Skin of body (tissue), 2 donors: ENCODE measurements around the gene CCDC13. TPM values are rescaled to one million over a fixed set of nuclear protein-coding genes. Genes with fewer than 3 reads are reported as not detected.
A peak's percentile ranks its signal among the peaks of the same experiment; 100 is the strongest.

Source experiments
- DNase-seq: peaks from one replicate; lab custom pipeline; 2025; lab: John Stamatoyannopoulos, UW
- total RNA-seq: library from RNA; depleted of rRNA; stranded (reverse); fragments of >200 nt; gene quantifications from one replicate; pipeline ENCODE4 v1.2.3, GENCODE V29; 2014

The CCDC13 gene
- total RNA-seq, 1 donor from 2014 or later, result 0.69 TPM

GRCh38 chr3:42800251-42800650 is 27.2 kb upstream of the CCDC13 start:
- no peak for DNase-seq

GRCh38 chr3:42799376-42799775 is 26.3 kb upstream of the CCDC13 start:
- DNase-seq, result no peak

- no peak for DNase-seq
Measured at GRCh38 chr3:42796332-42796885, 23.4 kb upstream of the CCDC13 start.

GRCh38 chr3:42795621-42796181 is 22.6 kb upstream of the CCDC13 start:
- DNase-seq, result no peak

GRCh38 chr3:42790714-42791229 is 17.7 kb upstream of the CCDC13 start:
- no peak for DNase-seq

- no peak for DNase-seq
Measured at GRCh38 chr3:42786631-42787030, 13.6 kb upstream of the CCDC13 start.

- DNase-seq, result no peak
Measured at GRCh38 chr3:42786212-42786611, 13.2 kb upstream of the CCDC13 start.

- DNase-seq, result peak; percentile 42
Measured at GRCh38 chr3:42780892-42781700, 8.0 kb upstream of the CCDC13 start.

- no peak for DNase-seq
Measured at GRCh38 chr3:42780398-42780797, 7.3 kb upstream of the CCDC13 start.

GRCh38 chr3:42778644-42779043 is 5.6 kb upstream of the CCDC13 start:
- DNase-seq, result no peak

GRCh38 chr3:42773409-42773751 is 327 bp upstream of the CCDC13 start:
- DNase-seq, result no peak

- DNase-seq, result no peak
Measured at GRCh38 chr3:42771271-42771670, 1.8 kb downstream of the CCDC13 start.

- DNase-seq, result no peak
Measured at GRCh38 chr3:42769477-42770131, 3.4 kb downstream of the CCDC13 start.

GRCh38 chr3:42764561-42765295 is 8.3 kb downstream of the CCDC13 start:
- no peak for DNase-seq

GRCh38 chr3:42764115-42764514 is 8.9 kb downstream of the CCDC13 start:
- DNase-seq, result no peak

GRCh38 chr3:42763021-42763420 is 10.0 kb downstream of the CCDC13 start:
- no peak for DNase-seq

GRCh38 chr3:42762046-42762724 is 10.9 kb downstream of the CCDC13 start:
- DNase-seq, result no peak

GRCh38 chr3:42758126-42758525 is 14.9 kb downstream of the CCDC13 start:
- DNase-seq, result no peak

- no peak for DNase-seq
Measured at GRCh38 chr3:42756681-42757213, 16.3 kb downstream of the CCDC13 start.

GRCh38 chr3:42755681-42756578 is 17.1 kb downstream of the CCDC13 start:
- no peak for DNase-seq
